Measurements from ENCODE around the gene FAM83D.

DNA sequence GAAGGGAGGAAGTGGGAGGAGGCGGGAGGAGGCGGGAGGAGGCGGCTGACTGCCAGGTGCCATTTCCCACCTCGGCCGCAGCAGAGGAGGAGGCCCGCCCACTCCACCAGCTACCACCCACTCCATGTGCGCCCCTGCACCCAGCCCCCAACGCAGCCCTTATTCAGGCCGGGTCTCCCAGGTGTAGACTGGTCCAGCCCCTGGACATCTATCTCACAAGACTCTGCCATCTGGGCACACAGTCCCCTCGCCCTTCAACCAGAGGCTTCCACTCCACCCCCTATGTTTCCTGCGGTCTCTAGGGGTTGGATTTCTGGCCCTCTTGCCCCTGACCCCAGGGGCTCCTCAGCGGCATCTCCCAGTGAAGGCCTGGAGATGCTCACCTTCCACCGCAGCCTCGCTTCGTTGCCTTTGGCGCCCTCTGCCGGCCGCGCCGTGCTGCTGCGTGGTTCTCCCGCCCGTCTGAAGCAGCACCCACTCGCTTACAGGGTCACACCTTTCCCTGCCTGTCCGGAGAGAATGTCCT is 32.6 kb upstream of the FAM83D start:
- TF ChIP-seq, protein P1, sequence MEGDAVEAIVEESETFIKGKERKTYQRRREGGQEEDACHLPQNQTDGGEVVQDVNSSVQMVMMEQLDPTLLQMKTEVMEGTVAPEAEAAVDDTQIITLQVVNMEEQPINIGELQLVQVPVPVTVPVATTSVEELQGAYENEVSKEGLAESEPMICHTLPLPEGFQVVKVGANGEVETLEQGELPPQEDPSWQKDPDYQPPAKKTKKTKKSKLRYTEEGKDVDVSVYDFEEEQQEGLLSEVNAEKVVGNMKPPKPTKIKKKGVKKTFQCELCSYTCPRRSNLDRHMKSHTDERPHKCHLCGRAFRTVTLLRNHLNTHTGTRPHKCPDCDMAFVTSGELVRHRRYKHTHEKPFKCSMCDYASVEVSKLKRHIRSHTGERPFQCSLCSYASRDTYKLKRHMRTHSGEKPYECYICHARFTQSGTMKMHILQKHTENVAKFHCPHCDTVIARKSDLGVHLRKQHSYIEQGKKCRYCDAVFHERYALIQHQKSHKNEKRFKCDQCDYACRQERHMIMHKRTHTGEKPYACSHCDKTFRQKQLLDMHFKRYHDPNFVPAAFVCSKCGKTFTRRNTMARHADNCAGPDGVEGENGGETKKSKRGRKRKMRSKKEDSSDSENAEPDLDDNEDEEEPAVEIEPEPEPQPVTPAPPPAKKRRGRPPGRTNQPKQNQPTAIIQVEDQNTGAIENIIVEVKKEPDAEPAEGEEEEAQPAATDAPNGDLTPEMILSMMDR (IDR thresholded peaks at IDR 0.05): peak; percentile 94
- TF ChIP-seq ZNF512 (CRISPR knock-in tag; IDR thresholded peaks at IDR 0.05; ENCODE audit: borderline replicate concordance) (no peak), TEAD4 (CRISPR knock-in tag; IDR thresholded peaks at IDR 0.05) (no peak), TP53 (CRISPR knock-in tag; IDR thresholded peaks at IDR 0.05) (no peak), ATF3 (CRISPR knock-in tag; conservative IDR thresholded peaks at IDR 0.05) (no peak), ELF4 (CRISPR knock-in tag; IDR thresholded peaks at IDR 0.05; ENCODE audit: low read depth) (no peak), ZNF425 (CRISPR knock-in tag; conservative IDR thresholded peaks at IDR 0.05) (no peak), JUN (CRISPR knock-in tag; IDR thresholded peaks at IDR 0.05) (no peak), PRRX2 (CRISPR knock-in tag; IDR thresholded peaks at IDR 0.05) (no peak), ZNF671 (CRISPR knock-in tag; IDR thresholded peaks at IDR 0.05) (no peak)
- TF ChIP-seq, protein P2, sequence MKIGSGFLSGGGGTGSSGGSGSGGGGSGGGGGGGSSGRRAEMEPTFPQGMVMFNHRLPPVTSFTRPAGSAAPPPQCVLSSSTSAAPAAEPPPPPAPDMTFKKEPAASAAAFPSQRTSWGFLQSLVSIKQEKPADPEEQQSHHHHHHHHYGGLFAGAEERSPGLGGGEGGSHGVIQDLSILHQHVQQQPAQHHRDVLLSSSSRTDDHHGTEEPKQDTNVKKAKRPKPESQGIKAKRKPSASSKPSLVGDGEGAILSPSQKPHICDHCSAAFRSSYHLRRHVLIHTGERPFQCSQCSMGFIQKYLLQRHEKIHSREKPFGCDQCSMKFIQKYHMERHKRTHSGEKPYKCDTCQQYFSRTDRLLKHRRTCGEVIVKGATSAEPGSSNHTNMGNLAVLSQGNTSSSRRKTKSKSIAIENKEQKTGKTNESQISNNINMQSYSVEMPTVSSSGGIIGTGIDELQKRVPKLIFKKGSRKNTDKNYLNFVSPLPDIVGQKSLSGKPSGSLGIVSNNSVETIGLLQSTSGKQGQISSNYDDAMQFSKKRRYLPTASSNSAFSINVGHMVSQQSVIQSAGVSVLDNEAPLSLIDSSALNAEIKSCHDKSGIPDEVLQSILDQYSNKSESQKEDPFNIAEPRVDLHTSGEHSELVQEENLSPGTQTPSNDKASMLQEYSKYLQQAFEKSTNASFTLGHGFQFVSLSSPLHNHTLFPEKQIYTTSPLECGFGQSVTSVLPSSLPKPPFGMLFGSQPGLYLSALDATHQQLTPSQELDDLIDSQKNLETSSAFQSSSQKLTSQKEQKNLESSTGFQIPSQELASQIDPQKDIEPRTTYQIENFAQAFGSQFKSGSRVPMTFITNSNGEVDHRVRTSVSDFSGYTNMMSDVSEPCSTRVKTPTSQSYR (CRISPR knock-in tag; IDR thresholded peaks at IDR 0.05): no peak
- TF ChIP-seq, protein P3, sequence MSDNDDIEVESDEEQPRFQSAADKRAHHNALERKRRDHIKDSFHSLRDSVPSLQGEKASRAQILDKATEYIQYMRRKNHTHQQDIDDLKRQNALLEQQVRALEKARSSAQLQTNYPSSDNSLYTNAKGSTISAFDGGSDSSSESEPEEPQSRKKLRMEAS (CRISPR knock-in tag; IDR thresholded peaks at IDR 0.05): peak; percentile 32; the same call in 1 of the 2 replicates
- TF ChIP-seq, protein P4, sequence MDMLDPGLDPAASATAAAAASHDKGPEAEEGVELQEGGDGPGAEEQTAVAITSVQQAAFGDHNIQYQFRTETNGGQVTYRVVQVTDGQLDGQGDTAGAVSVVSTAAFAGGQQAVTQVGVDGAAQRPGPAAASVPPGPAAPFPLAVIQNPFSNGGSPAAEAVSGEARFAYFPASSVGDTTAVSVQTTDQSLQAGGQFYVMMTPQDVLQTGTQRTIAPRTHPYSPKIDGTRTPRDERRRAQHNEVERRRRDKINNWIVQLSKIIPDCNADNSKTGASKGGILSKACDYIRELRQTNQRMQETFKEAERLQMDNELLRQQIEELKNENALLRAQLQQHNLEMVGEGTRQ (CRISPR knock-in tag; IDR thresholded peaks at IDR 0.05): no peak
- TF ChIP-seq, protein P5, sequence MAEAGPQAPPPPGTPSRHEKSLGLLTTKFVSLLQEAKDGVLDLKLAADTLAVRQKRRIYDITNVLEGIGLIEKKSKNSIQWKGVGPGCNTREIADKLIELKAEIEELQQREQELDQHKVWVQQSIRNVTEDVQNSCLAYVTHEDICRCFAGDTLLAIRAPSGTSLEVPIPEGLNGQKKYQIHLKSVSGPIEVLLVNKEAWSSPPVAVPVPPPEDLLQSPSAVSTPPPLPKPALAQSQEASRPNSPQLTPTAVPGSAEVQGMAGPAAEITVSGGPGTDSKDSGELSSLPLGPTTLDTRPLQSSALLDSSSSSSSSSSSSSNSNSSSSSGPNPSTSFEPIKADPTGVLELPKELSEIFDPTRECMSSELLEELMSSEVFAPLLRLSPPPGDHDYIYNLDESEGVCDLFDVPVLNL (CRISPR knock-in tag; IDR thresholded peaks at IDR 0.05; ENCODE audit: borderline replicate concordance, low read depth): no peak
